Breast epithelium (tissue), 3 donors: ENCODE data around the gene CARS1.

Source experiments
- POLR2AphosphoS5 ChIP-seq, 3 donors: sonication (generic); formaldehyde crosslinking; IDR thresholded peaks; one replicate each; pipeline ENCODE4 v1.6.1; 2017; ENCODE audit warnings: antibody characterized with exemption in 3 of 3
- TF ChIP-seq, protein P1 (sequence below), 3 donors: fragments of 450-650 bp; IDR thresholded peaks; one replicate each; pipeline ENCODE4 v1.5.1; 2016 to 2017; ENCODE audit warnings: antibody characterized with exemption in 3 of 3, mild to moderate bottlenecking in 3 of 3, moderate library complexity in 3 of 3

- TF ChIP-seq, protein P1, sequence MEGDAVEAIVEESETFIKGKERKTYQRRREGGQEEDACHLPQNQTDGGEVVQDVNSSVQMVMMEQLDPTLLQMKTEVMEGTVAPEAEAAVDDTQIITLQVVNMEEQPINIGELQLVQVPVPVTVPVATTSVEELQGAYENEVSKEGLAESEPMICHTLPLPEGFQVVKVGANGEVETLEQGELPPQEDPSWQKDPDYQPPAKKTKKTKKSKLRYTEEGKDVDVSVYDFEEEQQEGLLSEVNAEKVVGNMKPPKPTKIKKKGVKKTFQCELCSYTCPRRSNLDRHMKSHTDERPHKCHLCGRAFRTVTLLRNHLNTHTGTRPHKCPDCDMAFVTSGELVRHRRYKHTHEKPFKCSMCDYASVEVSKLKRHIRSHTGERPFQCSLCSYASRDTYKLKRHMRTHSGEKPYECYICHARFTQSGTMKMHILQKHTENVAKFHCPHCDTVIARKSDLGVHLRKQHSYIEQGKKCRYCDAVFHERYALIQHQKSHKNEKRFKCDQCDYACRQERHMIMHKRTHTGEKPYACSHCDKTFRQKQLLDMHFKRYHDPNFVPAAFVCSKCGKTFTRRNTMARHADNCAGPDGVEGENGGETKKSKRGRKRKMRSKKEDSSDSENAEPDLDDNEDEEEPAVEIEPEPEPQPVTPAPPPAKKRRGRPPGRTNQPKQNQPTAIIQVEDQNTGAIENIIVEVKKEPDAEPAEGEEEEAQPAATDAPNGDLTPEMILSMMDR (IDR thresholded peaks at IDR 0.05): no peak
- no peak for TF ChIP-seq POLR2AphosphoS5 (IDR thresholded peaks at IDR 0.05)
These were observed 28.9 kb upstream of the CARS1 start for GRCh38 chr11:3086114-3086513.
